Ascending aorta (tissue), 2 donors: ENCODE data around the gene UBQLN4. TPM values are rescaled to one million over a fixed set of nuclear protein-coding genes. Genes with fewer than 3 reads are reported as not detected.
"Not testable (repeated sequence)": the region's sequence is repeated elsewhere in the genome, so short reads cannot be mapped to it uniquely, and the experiment has no call there.

ENCODE experiments used
- DNase-seq, 2 donors: peaks; one replicate each; pipeline ENCODE4 v3.0.0-alpha.2; 2019; ENCODE audit warnings: low spot score in 2 of 2
- H3K27ac ChIP-seq, 2 donors: fragments of 200-600 bp; sonication (generic); one replicate each; pipeline ENCODE4 v1.5.1; 2016 to 2017; ENCODE audit warnings: mild to moderate bottlenecking in 1 of 2
- H3K27me3 ChIP-seq: fragments of 200-600 bp; sonication (generic); one replicate; pipeline ENCODE4 v1.5.1; 2017
- H3K36me3 ChIP-seq, 2 donors: fragments of 200-600 bp; sonication (generic); one replicate each; pipeline ENCODE4 v1.5.1; 2016
- H3K4me1 ChIP-seq, 2 donors: fragments of 200-600 bp; sonication (generic); one replicate each; pipeline ENCODE4 v1.5.1; 2016 to 2017; ENCODE audit warnings: mild to moderate bottlenecking in 1 of 2
- H3K4me3 ChIP-seq, 2 donors: fragments of 200-600 bp; sonication (generic); one replicate each; pipeline ENCODE4 v1.5.1; 2016 to 2017; ENCODE audit warnings: mild to moderate bottlenecking in 1 of 2
- H3K9me3 ChIP-seq, 2 donors: fragments of 200-600 bp; sonication (generic); one replicate each; pipeline ENCODE4 v1.5.1; 2016
- intact Hi-C: fragments of 100-400 bp; cut with DNase I; formaldehyde crosslinking; loops from one replicate; pipeline ENCODE4 v1.15.1; 2023
- total RNA-seq: library from RNA; depleted of rRNA; stranded (reverse); fragments of >200 nt; gene quantifications from one replicate; pipeline ENCODE4 v1.1.0, GENCODE V29; 2016
- TF ChIP-seq, protein P1 (sequence below), 3 experiments: fragments of 200-600 bp in 2 of 3; fragments of 450-650 bp in 1 of 3; sonication (generic) in 2 of 3; IDR thresholded peaks; one replicate each; pipeline ENCODE4 v1.5.1; 2016 to 2019; ENCODE audit warnings: antibody characterized with exemption in 3 of 3, mild to moderate bottlenecking in 1 of 3, moderate library complexity in 1 of 3

UBQLN4 gene
- total RNA-seq, 1 donor from 2014 or later: 28.7 TPM

DNA sequence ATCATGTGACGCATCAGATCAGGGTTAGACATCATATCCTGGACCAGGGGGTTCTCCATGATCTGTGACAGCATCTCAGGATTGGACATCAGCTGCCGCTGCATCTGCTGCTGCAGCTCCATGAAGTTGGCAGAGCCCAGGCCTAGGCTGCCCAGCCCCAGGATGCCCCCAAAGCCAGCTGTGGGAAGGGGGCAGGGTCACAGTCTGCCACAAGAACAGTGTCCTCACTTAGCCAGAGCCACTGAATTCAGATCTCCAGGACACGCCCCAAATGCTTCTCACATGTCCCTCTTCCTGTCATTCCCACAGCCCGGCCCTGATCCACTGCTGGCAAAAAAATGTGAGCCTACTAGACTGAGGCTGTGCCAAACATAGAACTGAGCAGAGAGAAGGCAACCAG is 3.2 kb downstream of the UBQLN4 start:
- Histone ChIP-seq H3K27ac (no peak overlapping the region), H3K36me3 (peaks cover 16 to 32% of the 10 kb centered on the region in 2 donors), H3K4me3 (no peak overlapping the region), H3K4me1 (peaks cover 0 to 2% of the 10 kb centered on the region in 2 donors), H3K27me3 (no peaks in the 10 kb centered on the region), H3K9me3 (no peaks in the 10 kb centered on the region)
- intact Hi-C loops: loop anchor here (10.0 kb wide), 1 partner anchor 116 kb away; the partner anchor contains the start of gene KHDC4
- TF ChIP-seq, protein P1, sequence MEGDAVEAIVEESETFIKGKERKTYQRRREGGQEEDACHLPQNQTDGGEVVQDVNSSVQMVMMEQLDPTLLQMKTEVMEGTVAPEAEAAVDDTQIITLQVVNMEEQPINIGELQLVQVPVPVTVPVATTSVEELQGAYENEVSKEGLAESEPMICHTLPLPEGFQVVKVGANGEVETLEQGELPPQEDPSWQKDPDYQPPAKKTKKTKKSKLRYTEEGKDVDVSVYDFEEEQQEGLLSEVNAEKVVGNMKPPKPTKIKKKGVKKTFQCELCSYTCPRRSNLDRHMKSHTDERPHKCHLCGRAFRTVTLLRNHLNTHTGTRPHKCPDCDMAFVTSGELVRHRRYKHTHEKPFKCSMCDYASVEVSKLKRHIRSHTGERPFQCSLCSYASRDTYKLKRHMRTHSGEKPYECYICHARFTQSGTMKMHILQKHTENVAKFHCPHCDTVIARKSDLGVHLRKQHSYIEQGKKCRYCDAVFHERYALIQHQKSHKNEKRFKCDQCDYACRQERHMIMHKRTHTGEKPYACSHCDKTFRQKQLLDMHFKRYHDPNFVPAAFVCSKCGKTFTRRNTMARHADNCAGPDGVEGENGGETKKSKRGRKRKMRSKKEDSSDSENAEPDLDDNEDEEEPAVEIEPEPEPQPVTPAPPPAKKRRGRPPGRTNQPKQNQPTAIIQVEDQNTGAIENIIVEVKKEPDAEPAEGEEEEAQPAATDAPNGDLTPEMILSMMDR (IDR thresholded peaks at IDR 0.05): no peak
- DNase-seq: no peak

DNA sequence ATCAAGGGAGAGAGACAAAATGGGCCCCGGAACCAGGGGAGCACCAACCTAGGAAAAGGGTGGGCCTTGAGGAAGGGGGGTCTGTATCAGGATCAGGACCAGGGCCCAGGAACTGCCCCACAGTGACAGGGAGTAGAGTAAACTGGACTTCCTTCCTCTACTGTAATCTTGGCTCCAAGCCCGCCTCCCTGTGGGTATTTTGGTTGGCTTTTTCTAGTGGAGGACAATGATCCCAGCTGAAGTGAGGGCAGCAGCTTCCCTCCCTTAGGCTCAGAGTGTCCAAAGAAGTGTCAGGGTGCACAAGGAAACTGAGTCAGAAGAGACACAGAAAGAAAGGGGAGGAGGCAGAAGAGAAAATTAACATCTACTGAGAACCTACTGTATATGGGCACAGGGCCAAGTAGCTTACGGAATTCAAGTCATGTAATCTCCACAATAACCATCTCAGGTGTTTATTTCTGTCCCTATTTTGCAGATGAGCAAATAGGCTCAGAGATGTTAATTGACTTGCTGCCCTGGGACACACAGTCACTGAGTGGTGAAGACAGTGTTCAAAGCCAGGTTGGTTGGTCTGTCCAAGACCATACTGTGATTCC is 4.8 kb downstream of the UBQLN4 start:
- H3K27ac ChIP-seq: no peak overlapping the region
- H3K9me3 ChIP-seq: no peaks in the 10 kb centered on the region
- no peak for DNase-seq
- intact Hi-C loops: no loop called here
- no peaks in the 10 kb centered on the region for H3K27me3 ChIP-seq
- peaks cover 21 to 47% of the 10 kb centered on the region in 2 donors for H3K36me3 ChIP-seq
- no peak overlapping the region for H3K4me3 ChIP-seq
- TF ChIP-seq, protein P1 (IDR thresholded peaks at IDR 0.05): no peak
- H3K4me1 ChIP-seq: peaks cover 0 to 2% of the 10 kb centered on the region in 2 donors

DNA sequence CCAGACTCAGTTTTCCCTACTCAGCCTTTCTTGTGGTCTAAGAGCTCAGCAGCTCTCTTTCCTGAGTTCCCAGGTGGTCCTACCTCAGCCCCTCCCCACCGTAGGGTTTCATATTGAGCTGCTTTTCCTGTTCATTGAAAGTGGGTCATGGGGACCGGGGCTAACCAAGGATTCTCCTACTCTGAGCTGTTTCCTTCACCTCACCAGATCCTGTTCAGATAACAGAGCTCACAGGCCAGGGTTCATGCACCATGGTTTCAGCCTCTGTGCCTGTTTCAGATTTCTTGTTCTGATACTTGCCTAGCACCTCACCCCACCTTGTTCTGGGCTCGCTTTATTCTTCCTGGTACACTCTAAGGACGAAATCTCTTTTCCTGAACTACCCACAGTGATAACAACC is 8.5 kb downstream of the UBQLN4 start:
- no peak for DNase-seq
- H3K36me3 ChIP-seq: peaks cover 40 to 78% of the 10 kb centered on the region in 2 donors
- no peaks in the 10 kb centered on the region for H3K27me3 ChIP-seq
- H3K9me3 ChIP-seq: no peaks in the 10 kb centered on the region
- intact Hi-C loops: no loop called here
- no peaks in the 10 kb centered on the region for H3K4me1 ChIP-seq
- H3K27ac ChIP-seq: no peak overlapping the region
- TF ChIP-seq, protein P1 (IDR thresholded peaks at IDR 0.05): no peak
- no peak overlapping the region for H3K4me3 ChIP-seq

DNA sequence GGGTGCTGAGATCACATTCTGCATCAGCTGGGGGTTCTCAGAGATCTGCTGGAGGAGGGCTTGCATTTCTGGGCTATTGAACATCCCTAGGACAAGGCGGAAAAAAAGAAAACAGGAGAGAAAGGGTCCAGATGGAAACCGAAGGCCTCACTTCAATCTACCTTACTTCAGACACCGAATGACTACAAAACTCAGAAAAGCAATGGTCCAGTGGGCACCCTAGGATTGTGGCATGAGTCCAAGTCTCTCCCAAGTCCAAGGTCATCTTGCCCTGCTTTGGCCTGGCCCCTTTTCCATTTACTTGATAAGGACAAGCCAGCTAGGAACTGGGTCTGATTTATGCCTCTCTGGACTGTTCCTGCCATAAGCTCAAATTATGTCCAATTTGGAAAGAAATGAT is 10.8 kb downstream of the UBQLN4 start:
- intact Hi-C loops: no loop called here
- Histone ChIP-seq H3K27ac (no peak overlapping the region), H3K4me3 (no peak overlapping the region), H3K9me3 (no peaks in the 10 kb centered on the region), H3K27me3 (no peaks in the 10 kb centered on the region), H3K4me1 (no peaks in the 10 kb centered on the region), H3K36me3 (peaks cover 40 to 77% of the 10 kb centered on the region in 2 donors)
- no peak for DNase-seq
- TF ChIP-seq, protein P1 (IDR thresholded peaks at IDR 0.05): no peak

DNA sequence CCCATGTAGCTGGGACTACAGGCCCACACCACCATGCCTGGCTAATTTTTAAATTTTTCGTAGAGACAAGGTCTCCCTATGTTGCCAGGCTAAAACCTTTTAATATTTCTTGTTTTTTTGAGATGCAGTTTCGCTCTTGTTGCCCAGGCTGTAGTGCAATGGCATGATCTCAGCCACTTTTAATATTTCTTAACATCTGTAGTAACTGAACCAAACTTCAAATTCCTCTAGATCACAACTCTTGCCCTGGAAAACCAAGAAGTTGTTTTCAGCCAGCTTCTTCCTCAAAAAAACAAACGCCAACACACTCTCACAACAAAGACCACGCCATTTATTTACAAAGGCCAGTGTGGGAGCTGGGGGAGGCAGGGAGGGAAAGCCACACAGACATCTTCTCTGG is 18.6 kb downstream of the UBQLN4 start:
- intact Hi-C loops, DNase-seq, H3K9me3 ChIP-seq, H3K4me3 ChIP-seq, H3K27ac ChIP-seq, H3K4me1 ChIP-seq, H3K27me3 ChIP-seq: not testable (repeated sequence)
- peaks cover 21 to 36% of the 10 kb centered on the region in 2 donors for H3K36me3 ChIP-seq

DNA sequence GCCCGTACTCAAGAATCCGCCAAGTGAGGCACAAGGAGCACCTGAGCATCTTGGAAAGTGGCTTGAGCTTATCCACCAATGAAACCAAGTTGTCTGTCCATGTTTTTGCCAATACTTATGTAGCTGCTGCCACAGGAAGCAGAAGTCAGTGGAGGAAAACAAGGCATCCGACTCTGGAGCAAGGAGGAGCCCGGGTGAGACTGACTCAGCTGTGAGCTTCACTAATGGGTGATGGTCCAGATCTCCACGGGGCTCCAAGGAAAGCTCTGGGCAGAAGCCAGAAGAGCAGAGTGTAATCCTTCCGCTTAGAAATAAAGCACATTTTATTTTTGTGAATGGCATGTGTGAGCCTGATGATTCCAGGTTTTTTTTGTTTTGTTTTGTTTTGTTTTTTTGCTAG is 20.6 kb downstream of the UBQLN4 start:
- intact Hi-C loops: no loop called here
- Histone ChIP-seq H3K4me1 (no peaks in the 10 kb centered on the region), H3K27me3 (no peaks in the 10 kb centered on the region), H3K27ac (no peak overlapping the region), H3K4me3 (no peak overlapping the region), H3K36me3 (peaks cover 13 to 19% of the 10 kb centered on the region in 2 donors), H3K9me3 (no peaks in the 10 kb centered on the region)
- TF ChIP-seq, protein P1 (IDR thresholded peaks at IDR 0.05): no peak
- DNase-seq: no peak
